ENCODE data around the gene PPIA. TPM values are rescaled to one million over a fixed set of nuclear protein-coding genes. Genes with fewer than 3 reads are reported as not detected.

PPIA gene
- total RNA-seq (2021) (2,465 to 2,581 TPM (median 2,516 TPM) in 3 replicates), Bru-seq, nascent RNA (percentile 99 among the genes with signal in this experiment)
- long read RNA-seq, experiment 1, transcript PPIA-204 (5 exons, 2,238 nt) = major isoform, 1,679 of 1,850 reads
- long read RNA-seq, experiment 1, transcript PPIA-208 (6 exons, 907 nt) = minor isoform, 18 of 1,850 reads
- long read RNA-seq, experiment 1, transcript PPIA-201 (6 exons, 818 nt) = minor isoform, 15 of 1,850 reads
- long read RNA-seq, experiment 1, partial matches to known transcripts = 65 of 1,850 reads
- long read RNA-seq, experiment 1, other reads (novel, unspliced or antisense) = 70 of 1,850 reads
- long read RNA-seq, experiment 2, transcript PPIA-208 (6 exons, 907 nt) = minor isoform, 15 of 2,386 reads
- long read RNA-seq, experiment 2, transcript PPIA-204 (5 exons, 2,238 nt) = major isoform, 2,022 of 2,386 reads
- long read RNA-seq, experiment 2, transcript PPIA-201 (6 exons, 818 nt) = minor isoform, 18 of 2,386 reads
- long read RNA-seq, experiment 2, partial matches to known transcripts = 120 of 2,386 reads
- long read RNA-seq, experiment 2, other reads (novel, unspliced or antisense) = 207 of 2,386 reads
- long read RNA-seq, experiment 3, transcript PPIA-202 (6 exons, 863 nt) = minor isoform, 7 of 1,301 reads
- long read RNA-seq, experiment 3, transcript PPIA-204 (5 exons, 2,238 nt) = major isoform, 1,072 of 1,301 reads
- long read RNA-seq, experiment 3, transcript PPIA-208 (6 exons, 907 nt) = minor isoform, 91 of 1,301 reads
- long read RNA-seq, experiment 3, transcript PPIA-201 (6 exons, 818 nt) = minor isoform, 64 of 1,301 reads
- long read RNA-seq, experiment 3, partial matches to known transcripts = 16 of 1,301 reads
- long read RNA-seq, experiment 3, other reads (novel, unspliced or antisense) = 51 of 1,301 reads

GRCh38 chr7:44796504-44797328, at the start of gene PPIA:
Gene PPIA, plus strand, starts transcription at chr7:44796681. Its CDS starts 44 bp downstream, at chr7:44796725.
- Mint-ChIP-seq H3K4me3 (peak within 1 kb of the TSS; percentile 100), H3K9me3 (no peaks in the 10 kb centered on the region), H3K36me3 (peaks cover 45% of the 10 kb centered on the region), H3K27ac (peak within 1 kb of the TSS; percentile 99), H3K4me1 (peaks cover 18% of the 10 kb centered on the region), H3K27me3 (ENCODE audit: low read depth) (no peaks in the 10 kb centered on the region)
- ChIA-PET POLR2A (interaction anchor here (0.5 to 1.1 kb wide), 3 partner anchors 51 to 233 kb away, joined by 3 to 7 read pairs (median 3); partner anchors contain the start of gene H2AZ2), CTCF (interaction anchor here (1.9 kb wide), 1 partner anchor 51 kb away, joined by 7 read pairs; the partner anchor contains the start of gene H2AZ2)
- DNase-seq (ENCODE audit: low spot score) (peak; percentile 98), ATAC-seq (peak; percentile 92)
- TF ChIP-seq GABPB1 (CRISPR knock-in tag; IDR thresholded peaks at IDR 0.05) (peak; percentile 39), ZNF671 (CRISPR knock-in tag; IDR thresholded peaks at IDR 0.05) (peak; percentile 96), ZSCAN18 (CRISPR knock-in tag; IDR thresholded peaks at IDR 0.05) (no peak), ZNF281 (CRISPR knock-in tag; IDR thresholded peaks at IDR 0.05) (no peak), ZNF232 (CRISPR knock-in tag; IDR thresholded peaks at IDR 0.05) (no peak), FOXJ3 (CRISPR knock-in tag; IDR thresholded peaks at IDR 0.05; ENCODE audit: borderline replicate concordance) (no peak), ATF1 (CRISPR knock-in tag; IDR thresholded peaks at IDR 0.05) (no peak; the same call in 1 of the 2 replicates), GRHL2 (CRISPR knock-in tag; IDR thresholded peaks at IDR 0.05; ENCODE audit: insufficient replicate concordance, severe bottlenecking) (no peak), ZNF121 (CRISPR knock-in tag; IDR thresholded peaks at IDR 0.05) (no peak), SMAD3 (CRISPR knock-in tag; IDR thresholded peaks at IDR 0.05; ENCODE audit: borderline replicate concordance) (peak; percentile 22), TP53 (CRISPR knock-in tag; IDR thresholded peaks at IDR 0.05) (no peak; the same call in 1 of the 2 replicates), ZNF317 (CRISPR knock-in tag; IDR thresholded peaks at IDR 0.05; ENCODE audit: borderline replicate concordance, low read depth) (no peak)
- TF ChIP-seq, protein P1, sequence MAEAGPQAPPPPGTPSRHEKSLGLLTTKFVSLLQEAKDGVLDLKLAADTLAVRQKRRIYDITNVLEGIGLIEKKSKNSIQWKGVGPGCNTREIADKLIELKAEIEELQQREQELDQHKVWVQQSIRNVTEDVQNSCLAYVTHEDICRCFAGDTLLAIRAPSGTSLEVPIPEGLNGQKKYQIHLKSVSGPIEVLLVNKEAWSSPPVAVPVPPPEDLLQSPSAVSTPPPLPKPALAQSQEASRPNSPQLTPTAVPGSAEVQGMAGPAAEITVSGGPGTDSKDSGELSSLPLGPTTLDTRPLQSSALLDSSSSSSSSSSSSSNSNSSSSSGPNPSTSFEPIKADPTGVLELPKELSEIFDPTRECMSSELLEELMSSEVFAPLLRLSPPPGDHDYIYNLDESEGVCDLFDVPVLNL (CRISPR knock-in tag; IDR thresholded peaks at IDR 0.05; ENCODE audit: borderline replicate concordance, low read depth) = no peak
- TF ChIP-seq, protein P2, sequence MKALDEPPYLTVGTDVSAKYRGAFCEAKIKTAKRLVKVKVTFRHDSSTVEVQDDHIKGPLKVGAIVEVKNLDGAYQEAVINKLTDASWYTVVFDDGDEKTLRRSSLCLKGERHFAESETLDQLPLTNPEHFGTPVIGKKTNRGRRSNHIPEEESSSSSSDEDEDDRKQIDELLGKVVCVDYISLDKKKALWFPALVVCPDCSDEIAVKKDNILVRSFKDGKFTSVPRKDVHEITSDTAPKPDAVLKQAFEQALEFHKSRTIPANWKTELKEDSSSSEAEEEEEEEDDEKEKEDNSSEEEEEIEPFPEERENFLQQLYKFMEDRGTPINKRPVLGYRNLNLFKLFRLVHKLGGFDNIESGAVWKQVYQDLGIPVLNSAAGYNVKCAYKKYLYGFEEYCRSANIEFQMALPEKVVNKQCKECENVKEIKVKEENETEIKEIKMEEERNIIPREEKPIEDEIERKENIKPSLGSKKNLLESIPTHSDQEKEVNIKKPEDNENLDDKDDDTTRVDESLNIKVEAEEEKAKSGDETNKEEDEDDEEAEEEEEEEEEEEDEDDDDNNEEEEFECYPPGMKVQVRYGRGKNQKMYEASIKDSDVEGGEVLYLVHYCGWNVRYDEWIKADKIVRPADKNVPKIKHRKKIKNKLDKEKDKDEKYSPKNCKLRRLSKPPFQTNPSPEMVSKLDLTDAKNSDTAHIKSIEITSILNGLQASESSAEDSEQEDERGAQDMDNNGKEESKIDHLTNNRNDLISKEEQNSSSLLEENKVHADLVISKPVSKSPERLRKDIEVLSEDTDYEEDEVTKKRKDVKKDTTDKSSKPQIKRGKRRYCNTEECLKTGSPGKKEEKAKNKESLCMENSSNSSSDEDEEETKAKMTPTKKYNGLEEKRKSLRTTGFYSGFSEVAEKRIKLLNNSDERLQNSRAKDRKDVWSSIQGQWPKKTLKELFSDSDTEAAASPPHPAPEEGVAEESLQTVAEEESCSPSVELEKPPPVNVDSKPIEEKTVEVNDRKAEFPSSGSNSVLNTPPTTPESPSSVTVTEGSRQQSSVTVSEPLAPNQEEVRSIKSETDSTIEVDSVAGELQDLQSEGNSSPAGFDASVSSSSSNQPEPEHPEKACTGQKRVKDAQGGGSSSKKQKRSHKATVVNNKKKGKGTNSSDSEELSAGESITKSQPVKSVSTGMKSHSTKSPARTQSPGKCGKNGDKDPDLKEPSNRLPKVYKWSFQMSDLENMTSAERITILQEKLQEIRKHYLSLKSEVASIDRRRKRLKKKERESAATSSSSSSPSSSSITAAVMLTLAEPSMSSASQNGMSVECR (CRISPR knock-in tag; IDR thresholded peaks at IDR 0.05; ENCODE audit: borderline replicate concordance) = peak; percentile 5; the same call in 1 of the 2 replicates
- TF ChIP-seq, protein P3, sequence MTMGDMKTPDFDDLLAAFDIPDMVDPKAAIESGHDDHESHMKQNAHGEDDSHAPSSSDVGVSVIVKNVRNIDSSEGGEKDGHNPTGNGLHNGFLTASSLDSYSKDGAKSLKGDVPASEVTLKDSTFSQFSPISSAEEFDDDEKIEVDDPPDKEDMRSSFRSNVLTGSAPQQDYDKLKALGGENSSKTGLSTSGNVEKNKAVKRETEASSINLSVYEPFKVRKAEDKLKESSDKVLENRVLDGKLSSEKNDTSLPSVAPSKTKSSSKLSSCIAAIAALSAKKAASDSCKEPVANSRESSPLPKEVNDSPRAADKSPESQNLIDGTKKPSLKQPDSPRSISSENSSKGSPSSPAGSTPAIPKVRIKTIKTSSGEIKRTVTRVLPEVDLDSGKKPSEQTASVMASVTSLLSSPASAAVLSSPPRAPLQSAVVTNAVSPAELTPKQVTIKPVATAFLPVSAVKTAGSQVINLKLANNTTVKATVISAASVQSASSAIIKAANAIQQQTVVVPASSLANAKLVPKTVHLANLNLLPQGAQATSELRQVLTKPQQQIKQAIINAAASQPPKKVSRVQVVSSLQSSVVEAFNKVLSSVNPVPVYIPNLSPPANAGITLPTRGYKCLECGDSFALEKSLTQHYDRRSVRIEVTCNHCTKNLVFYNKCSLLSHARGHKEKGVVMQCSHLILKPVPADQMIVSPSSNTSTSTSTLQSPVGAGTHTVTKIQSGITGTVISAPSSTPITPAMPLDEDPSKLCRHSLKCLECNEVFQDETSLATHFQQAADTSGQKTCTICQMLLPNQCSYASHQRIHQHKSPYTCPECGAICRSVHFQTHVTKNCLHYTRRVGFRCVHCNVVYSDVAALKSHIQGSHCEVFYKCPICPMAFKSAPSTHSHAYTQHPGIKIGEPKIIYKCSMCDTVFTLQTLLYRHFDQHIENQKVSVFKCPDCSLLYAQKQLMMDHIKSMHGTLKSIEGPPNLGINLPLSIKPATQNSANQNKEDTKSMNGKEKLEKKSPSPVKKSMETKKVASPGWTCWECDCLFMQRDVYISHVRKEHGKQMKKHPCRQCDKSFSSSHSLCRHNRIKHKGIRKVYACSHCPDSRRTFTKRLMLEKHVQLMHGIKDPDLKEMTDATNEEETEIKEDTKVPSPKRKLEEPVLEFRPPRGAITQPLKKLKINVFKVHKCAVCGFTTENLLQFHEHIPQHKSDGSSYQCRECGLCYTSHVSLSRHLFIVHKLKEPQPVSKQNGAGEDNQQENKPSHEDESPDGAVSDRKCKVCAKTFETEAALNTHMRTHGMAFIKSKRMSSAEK (CRISPR knock-in tag; IDR thresholded peaks at IDR 0.05; ENCODE audit: borderline replicate concordance) = peak; percentile 93

Data from WTC11 (cell line).